Peyer's patch (tissue), 4 donors: Measurements from ENCODE around the gene CERS6. TPM values are rescaled to one million over a fixed set of nuclear protein-coding genes. Genes with fewer than 3 reads are reported as not detected.

Experiments used
- DNase-seq, 3 donors: peaks; one replicate each; pipeline ENCODE4 v3.0.0-alpha.2; 2017 to 2019
- H3K27ac ChIP-seq, 4 donors: fragments of 200-600 bp; sonication (generic); one replicate each; pipeline ENCODE4 v1.5.1; 2016 to 2019
- H3K27me3 ChIP-seq, 2 donors: fragments of 200-600 bp; sonication (generic); one replicate each; pipeline ENCODE4 v1.5.1; 2019
- H3K36me3 ChIP-seq, 3 donors: fragments of 200-600 bp; sonication (generic); one replicate each; pipeline ENCODE4 v1.5.1; 2016 to 2019
- H3K4me1 ChIP-seq, 4 donors: fragments of 200-600 bp; sonication (generic); one replicate each; pipeline ENCODE4 v1.5.1; 2016 to 2019
- H3K4me3 ChIP-seq, 4 donors: fragments of 200-600 bp; sonication (generic); 1 replicate in 3 of 4; 2 replicates in 1 of 4; pipeline ENCODE4 v1.5.1; 2016 to 2019; ENCODE audit warnings: mild to moderate bottlenecking in 1 of 4
- H3K9me3 ChIP-seq, 4 donors: fragments of 200-600 bp; sonication (generic); one replicate each; pipeline ENCODE4 v1.5.1; 2016 to 2019; ENCODE audit warnings: mild to moderate bottlenecking in 1 of 4
- POLR2A ChIP-seq, 2 donors: fragments of 450-650 bp; IDR thresholded peaks; one replicate each; pipeline ENCODE4 v1.5.1; 2017; ENCODE audit warnings: antibody characterized with exemption in 2 of 2, mild to moderate bottlenecking in 2 of 2, moderate library complexity in 2 of 2
- total RNA-seq, 4 donors: library from RNA; depleted of rRNA; stranded (reverse); fragments of >200 nt; gene quantifications; one replicate each; pipeline ENCODE4 v1.1.0, GENCODE V29; 2016
- TF ChIP-seq, protein P1 (sequence below), 6 experiments: fragments of 450-650 bp in 4 of 6; fragments of 200-600 bp in 2 of 6; sonication (generic) in 1 of 6; IDR thresholded peaks; one replicate each; pipeline ENCODE4 v1.5.1; 2017 to 2019; ENCODE audit warnings: antibody characterized with exemption in 6 of 6, mild to moderate bottlenecking in 3 of 6, moderate library complexity in 1 of 6

CERS6 gene
- total RNA-seq, 4 donors from 2014 or later, result 28.1 to 110 (median 96.7) TPM

- H3K4me1 ChIP-seq, result no peaks in the 10 kb centered on the region
- TF ChIP-seq, protein P1, sequence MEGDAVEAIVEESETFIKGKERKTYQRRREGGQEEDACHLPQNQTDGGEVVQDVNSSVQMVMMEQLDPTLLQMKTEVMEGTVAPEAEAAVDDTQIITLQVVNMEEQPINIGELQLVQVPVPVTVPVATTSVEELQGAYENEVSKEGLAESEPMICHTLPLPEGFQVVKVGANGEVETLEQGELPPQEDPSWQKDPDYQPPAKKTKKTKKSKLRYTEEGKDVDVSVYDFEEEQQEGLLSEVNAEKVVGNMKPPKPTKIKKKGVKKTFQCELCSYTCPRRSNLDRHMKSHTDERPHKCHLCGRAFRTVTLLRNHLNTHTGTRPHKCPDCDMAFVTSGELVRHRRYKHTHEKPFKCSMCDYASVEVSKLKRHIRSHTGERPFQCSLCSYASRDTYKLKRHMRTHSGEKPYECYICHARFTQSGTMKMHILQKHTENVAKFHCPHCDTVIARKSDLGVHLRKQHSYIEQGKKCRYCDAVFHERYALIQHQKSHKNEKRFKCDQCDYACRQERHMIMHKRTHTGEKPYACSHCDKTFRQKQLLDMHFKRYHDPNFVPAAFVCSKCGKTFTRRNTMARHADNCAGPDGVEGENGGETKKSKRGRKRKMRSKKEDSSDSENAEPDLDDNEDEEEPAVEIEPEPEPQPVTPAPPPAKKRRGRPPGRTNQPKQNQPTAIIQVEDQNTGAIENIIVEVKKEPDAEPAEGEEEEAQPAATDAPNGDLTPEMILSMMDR (IDR thresholded peaks at IDR 0.05), result no peak
- TF ChIP-seq POLR2A (IDR thresholded peaks at IDR 0.05), result no peak
- no peaks in the 10 kb centered on the region for H3K27me3 ChIP-seq
- peaks cover 0 to 12% (median 0%) of the 10 kb centered on the region in 3 donors for H3K36me3 ChIP-seq
- H3K4me3 ChIP-seq, result no peak overlapping the region
- no peak for DNase-seq
- no peak overlapping the region for H3K27ac ChIP-seq
- no peaks in the 10 kb centered on the region for H3K9me3 ChIP-seq
These were observed 273.4 kb downstream of the CERS6 start for GRCh38 chr2:168729455-168729854.

- no peak overlapping the region for H3K27ac ChIP-seq
- DNase-seq, result no peak
- H3K27me3 ChIP-seq, result no peaks in the 10 kb centered on the region
- peaks cover 0 to 6% (median 0%) of the 10 kb centered on the region in 3 donors for H3K36me3 ChIP-seq
- no peak overlapping the region for H3K4me3 ChIP-seq
- no peaks in the 10 kb centered on the region for H3K4me1 ChIP-seq
- H3K9me3 ChIP-seq, result no peaks in the 10 kb centered on the region
- no peak for TF ChIP-seq POLR2A (IDR thresholded peaks at IDR 0.05)
- TF ChIP-seq, protein P1 (IDR thresholded peaks at IDR 0.05), result no peak
These were observed 274.3 kb downstream of the CERS6 start for GRCh38 chr2:168730344-168730743.

DNA sequence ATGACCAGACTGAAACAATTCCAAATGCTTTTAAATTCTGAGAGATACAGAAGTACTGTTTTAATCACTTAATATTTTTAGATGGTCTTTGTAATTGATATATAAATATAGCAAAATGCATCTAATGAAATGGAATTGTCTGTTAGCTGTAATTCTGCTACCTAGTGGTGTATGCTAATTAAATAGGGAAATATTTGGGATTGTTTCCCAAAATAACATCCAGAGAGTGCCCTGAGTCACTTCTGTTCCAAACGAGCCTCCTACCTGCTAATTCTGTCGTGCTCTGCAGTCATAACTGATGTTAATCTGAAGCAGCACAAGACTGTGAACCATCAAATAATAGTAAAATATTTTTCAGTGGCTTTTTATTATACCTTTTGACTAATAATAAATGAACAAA, 274.9 kb downstream of the CERS6 start:
- DNase-seq, result no peak
- Histone ChIP-seq H3K9me3 (no peaks in the 10 kb centered on the region), H3K4me3 (no peak overlapping the region), H3K27me3 (no peaks in the 10 kb centered on the region), H3K4me1 (no peaks in the 10 kb centered on the region), H3K27ac (no peak overlapping the region), H3K36me3 (peaks cover 0 to 6% (median 0%) of the 10 kb centered on the region in 3 donors)
- no peak for TF ChIP-seq POLR2A (IDR thresholded peaks at IDR 0.05)
- TF ChIP-seq, protein P1 (IDR thresholded peaks at IDR 0.05), result no peak

DNA sequence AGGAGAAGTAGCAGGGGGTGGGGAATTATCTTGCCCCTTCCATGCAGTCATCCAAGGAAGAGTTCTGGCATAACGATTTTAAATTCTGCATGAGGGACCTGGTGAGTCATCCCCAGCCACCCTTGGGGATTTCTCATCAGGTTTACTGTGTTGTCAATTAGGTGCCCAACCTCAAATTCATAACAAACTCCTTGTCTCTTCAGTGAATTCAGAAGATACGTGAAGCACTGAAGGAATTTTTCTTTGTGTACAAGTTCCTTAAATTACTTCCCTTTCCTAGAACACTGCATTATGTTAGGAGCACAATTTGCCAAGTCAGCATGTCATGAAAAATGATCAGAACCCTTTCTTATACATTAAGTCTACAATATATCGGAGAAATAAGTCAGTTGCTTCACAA, 275.5 kb downstream of the CERS6 start:
- Histone ChIP-seq H3K9me3 (no peaks in the 10 kb centered on the region), H3K27me3 (no peaks in the 10 kb centered on the region), H3K27ac (no peak overlapping the region), H3K4me3 (no peak overlapping the region), H3K36me3 (peaks cover 0 to 6% (median 0%) of the 10 kb centered on the region in 3 donors), H3K4me1 (no peaks in the 10 kb centered on the region)
- TF ChIP-seq POLR2A (IDR thresholded peaks at IDR 0.05), result no peak
- no peak for DNase-seq

GRCh38 chr2:168732100-168732499, 276.0 kb downstream of the CERS6 start:
- Histone ChIP-seq H3K27me3 (no peaks in the 10 kb centered on the region), H3K4me1 (no peaks in the 10 kb centered on the region), H3K4me3 (no peak overlapping the region), H3K27ac (no peak overlapping the region), H3K36me3 (peaks cover 0 to 6% (median 0%) of the 10 kb centered on the region in 3 donors), H3K9me3 (no peaks in the 10 kb centered on the region)
- no peak for DNase-seq
- no peak for TF ChIP-seq POLR2A (IDR thresholded peaks at IDR 0.05)
- TF ChIP-seq, protein P1 (IDR thresholded peaks at IDR 0.05), result no peak

DNA sequence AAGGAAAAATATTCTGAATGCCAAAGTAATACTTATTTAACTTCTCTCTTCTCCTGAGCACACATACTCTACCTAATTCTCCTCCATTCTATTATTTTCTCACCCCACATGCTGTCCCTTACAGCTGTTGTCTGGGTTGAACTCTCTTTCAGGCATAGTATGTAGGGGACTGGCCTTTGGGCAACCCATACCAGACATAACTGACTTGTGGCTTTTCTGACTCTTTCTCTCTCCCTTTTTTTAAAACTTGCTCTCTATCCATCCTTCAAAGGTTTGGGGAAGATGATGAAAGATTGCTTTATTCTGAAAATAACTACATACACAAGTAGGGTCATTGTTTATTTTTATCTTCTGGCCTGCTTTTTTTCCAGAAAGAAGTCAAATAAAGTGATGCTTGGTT, 276.4 kb downstream of the CERS6 start:
- Histone ChIP-seq H3K4me1 (no peaks in the 10 kb centered on the region), H3K9me3 (no peaks in the 10 kb centered on the region), H3K27me3 (no peaks in the 10 kb centered on the region), H3K36me3 (peaks cover 0 to 6% (median 0%) of the 10 kb centered on the region in 3 donors), H3K4me3 (no peak overlapping the region), H3K27ac (no peak overlapping the region)
- TF ChIP-seq, protein P1 (IDR thresholded peaks at IDR 0.05), result no peak
- no peak for TF ChIP-seq POLR2A (IDR thresholded peaks at IDR 0.05)
- no peak for DNase-seq
